SK-MEL-5 (cell line): Measurements from ENCODE around the gene CCDC183. TPM values are rescaled to one million over a fixed set of nuclear protein-coding genes. Genes with fewer than 3 reads are reported as not detected.
A peak's percentile ranks its signal among the peaks of the same experiment; 100 is the strongest.

ENCODE experiments used
- DNase-seq: peaks from one replicate; pipeline ENCODE4 v3.0.0-alpha.2; 2016; ENCODE audit warnings: low read depth, low spot score
- in situ Hi-C: cut with HindIII; loops from 2 replicates; pipeline ENCODE4 v1.10.0; 2016; ENCODE audit warnings: low sequenced_read_pairs, high pct_unique_total_duplicates, low pct_unique_long_range_greater_than_20kb
- total RNA-seq: library from RNA; depleted of rRNA; stranded (reverse); fragments of >200 nt; shearing (Covaris generic); gene quantifications from 2 replicates; pipeline ENCODE4 v1.2.3, GENCODE V29; 2014

Gene CCDC183
- total RNA-seq, 1 experiment from 2014 or later = 0.42 TPM

DNA sequence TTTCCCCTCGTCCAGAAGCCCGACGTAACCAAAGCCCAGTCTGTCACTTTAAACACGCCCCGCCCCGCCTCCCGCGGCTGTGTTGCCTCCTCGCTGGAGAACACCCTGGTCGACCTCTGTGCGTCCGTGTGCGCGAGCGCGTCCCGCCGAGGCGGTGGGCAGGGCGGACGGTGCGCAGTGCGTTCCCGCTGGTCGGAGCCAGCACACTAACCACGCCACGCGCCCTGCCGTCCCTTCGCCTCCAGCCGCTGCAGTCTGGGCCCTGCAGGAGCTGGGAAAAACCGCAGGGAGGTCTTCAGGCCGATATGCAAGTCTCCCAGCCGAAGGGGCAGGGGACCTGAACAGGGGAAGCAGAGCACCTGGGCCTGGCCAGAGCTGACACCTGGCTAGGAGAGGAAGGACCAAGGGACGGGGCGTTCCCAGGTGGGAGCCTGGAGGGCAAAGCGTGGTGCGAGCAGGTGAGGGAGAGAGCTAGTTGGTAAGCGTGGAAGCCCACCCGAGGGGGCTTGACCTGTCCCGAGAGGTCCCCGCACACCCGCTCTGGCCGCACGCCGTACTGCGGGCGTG is 51.8 kb downstream of the CCDC183 start:
- in situ Hi-C loops = no loop called here
- DNase-seq = peak; percentile 89

DNA sequence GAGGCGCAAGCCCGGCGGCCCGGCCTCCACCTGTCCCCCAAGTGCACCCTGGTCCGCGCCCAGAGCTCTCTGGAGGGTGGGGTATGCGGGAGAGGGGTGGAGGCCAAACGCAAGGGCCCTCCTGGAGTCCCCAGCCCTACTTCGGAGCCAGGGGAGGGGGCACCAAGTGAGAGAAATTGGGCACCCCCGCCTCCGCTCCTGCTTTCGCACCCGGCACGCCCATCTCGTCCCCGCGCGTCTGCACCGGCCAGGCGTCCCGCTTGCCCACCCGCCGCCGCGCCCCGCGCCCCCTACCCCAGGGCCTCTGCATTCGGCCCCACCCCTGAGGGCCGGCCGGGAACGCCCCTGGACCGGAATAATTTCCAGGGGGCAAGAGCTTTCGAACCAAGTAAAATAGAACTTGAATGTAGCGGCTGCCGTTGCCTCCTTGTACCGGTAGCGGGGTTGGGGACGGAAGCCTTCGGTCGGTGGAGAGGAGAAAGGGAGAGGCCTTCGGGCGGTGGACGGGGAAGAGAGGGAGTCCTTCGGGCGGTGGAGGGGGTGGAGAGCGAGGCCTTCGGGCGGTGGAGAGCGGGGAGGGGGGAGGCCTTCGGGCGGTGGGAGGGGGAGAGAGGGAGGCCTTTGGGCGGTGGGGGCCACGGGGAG is 52.4 kb downstream of the CCDC183 start:
- peak; percentile 36 for DNase-seq
- in situ Hi-C loops = no loop called here

DNA sequence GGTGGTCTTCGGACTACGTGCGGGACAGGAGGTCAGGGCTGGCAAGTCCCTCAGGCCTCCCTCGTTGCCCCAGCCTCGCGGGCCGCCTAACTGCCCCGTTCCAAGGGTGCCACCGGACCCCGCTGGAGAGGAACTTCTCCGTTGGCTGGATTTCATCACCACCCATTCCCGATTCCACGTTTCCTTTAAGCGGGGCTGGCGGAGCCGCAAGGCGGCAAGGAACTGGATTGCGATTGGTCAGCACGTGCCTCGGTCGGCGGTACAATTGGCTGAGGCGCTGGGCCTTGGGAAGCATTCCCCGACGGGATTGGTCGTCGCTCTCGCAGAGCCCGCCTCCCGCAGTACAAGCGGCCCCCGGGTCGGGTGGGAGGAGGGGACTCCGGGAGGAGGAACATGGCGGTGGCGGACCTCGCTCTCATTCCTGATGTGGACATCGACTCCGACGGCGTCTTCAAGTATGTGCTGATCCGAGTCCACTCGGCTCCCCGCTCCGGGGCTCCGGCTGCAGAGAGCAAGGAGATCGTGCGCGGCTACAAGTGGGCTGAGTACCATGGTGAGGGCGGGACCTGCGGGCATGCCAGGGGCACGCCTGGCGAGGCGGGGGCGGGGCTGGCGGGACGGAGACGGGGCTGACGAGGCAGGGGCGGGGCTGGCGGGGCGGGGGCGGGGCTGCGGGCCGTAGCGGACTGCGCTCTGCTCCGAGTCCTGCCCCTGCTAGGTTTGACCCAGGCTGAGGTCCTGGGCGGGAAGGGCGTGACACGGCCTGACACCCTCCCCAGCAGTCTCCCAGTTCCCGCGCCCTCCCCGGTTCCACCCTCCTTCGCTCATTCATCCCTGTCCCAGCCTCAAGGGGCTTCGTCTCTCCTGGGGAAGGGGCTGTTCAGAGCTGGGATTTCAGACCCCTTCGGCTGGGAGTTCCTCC is 53.2 kb downstream of the CCDC183 start, which contains the start of gene PHPT1:
Gene PHPT1, plus strand, starts transcription at position 372 of the 922 bp plus-strand sequence. Its CDS starts 22 bp downstream, at position 394.
- peak; percentile 99 for DNase-seq
- in situ Hi-C loops = no loop called here

DNA sequence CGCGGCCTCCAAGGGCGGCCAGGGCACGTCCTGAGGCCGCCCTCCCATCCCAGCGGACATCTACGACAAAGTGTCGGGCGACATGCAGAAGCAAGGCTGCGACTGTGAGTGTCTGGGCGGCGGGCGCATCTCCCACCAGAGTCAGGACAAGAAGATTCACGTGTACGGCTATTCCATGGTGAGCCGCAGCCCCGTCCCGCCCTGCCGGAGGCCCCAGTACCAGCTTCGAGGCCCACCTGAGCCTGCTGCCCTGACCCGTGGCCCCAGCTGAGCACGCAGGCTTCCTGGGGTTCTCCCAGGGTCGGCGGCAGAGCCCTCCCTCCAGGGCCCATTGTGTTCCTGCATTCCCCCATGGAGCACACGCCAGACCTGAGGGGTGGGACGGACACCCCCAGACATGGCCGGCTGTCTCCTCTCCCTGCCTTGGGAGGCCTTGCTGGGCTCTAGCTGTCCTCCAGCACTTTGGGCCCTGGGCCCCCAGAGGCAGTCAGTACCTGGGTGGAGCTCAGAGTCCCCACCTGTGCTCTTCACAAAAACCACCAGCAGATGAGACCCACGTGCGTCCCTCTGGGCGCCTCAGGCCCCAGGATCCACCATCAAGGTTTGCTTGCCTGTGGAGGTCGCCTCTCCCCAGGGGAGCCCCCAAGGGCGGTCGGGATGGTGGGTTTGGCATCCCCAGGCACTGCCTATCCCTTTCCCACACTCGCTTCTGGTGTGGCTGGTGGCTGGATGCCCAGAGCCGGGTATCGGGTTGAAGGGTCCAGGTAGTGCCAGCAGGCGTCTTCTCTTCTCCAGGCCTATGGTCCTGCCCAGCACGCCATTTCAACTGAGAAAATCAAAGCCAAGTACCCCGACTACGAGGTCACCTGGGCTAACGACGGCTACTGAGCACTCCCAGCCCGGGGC is 54.1 kb downstream of the CCDC183 start:
- in situ Hi-C loops = no loop called here
- no peak for DNase-seq

DNA sequence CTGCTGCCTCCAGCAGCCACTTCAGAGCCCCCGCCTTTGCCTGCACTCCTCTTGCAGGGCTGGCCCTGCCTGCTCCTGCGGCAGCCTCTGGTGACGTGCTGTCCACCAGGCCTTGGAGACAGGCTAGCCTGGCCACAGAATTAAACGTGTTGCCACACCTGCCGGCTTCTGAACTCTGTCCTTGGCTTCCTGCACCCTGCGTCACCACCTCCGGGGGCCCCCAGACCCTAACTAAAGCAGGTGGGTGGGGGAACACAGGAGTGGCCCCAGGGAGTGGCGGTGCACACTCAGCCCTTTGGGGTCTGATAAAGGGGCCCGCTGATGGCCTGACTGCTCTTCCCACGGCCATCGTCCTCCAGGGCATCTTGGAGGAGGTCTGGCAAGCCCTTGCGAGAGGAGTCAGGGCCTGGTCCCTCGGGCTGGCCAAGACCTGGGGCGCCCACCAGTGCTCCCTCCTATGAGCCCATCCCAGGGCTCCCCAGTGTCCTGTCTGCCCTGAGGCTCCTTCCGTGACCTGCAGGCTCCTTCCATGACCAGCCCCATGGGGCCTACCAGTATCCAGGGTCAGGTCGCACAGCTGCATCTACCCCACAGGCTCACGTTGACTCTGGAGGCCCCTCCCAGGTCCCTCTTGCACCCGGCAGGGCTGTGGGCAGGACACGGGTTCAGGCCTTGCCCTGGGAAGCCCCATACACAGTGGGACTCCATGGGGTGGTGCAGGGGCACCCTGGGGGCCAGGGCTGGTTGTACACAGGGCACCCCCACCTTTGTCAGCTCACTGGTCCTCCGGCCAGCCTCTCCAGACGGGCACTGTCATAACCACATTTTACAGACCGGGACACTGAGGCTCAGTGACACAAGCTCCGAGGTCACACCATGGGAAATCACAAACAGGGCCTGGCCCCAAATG is 55.0 kb downstream of the CCDC183 start:
- in situ Hi-C loops = no loop called here
- DNase-seq = no peak

DNA sequence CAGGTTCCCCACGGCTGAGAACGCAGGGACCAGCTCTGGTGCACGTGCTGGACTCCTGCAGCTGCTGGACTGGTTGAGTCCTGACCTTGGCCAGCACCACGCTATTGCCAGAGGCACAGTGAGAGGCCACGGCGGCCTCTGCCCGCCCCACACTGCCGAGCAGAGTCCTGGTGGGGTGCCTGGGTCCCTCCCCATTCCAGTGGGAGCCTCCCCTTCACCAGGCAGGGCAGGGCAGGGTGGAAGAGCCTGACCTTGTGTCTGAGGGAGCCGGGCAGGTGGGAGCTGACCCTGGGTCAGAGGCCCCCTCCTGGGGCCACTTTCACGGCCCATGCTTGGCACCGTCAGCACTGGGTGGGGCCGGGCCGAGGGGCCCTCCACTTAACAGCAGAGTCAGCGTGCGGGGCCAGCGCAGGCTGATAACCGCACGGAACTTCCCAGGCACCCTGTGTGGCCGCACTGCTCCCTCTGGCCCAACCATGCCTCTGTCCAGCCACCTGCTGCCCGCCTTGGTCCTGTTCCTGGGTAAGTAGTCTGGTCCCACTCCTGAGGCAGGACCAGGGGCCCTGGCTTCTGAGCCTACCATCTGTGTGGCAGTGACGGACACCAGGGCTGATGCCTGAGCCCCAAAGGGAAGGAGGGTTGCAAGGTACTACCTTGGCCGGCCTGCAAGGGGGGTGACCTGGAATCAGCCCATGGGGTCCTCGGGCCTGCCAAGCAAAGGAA is 56.0 kb downstream of the CCDC183 start, which contains the start of gene MAMDC4:
Gene MAMDC4, plus strand, starts transcription at position 406 of the 723 bp plus-strand sequence. Its CDS starts 71 bp downstream, at position 477.
- in situ Hi-C loops = no loop called here
- DNase-seq = no peak

DNA sequence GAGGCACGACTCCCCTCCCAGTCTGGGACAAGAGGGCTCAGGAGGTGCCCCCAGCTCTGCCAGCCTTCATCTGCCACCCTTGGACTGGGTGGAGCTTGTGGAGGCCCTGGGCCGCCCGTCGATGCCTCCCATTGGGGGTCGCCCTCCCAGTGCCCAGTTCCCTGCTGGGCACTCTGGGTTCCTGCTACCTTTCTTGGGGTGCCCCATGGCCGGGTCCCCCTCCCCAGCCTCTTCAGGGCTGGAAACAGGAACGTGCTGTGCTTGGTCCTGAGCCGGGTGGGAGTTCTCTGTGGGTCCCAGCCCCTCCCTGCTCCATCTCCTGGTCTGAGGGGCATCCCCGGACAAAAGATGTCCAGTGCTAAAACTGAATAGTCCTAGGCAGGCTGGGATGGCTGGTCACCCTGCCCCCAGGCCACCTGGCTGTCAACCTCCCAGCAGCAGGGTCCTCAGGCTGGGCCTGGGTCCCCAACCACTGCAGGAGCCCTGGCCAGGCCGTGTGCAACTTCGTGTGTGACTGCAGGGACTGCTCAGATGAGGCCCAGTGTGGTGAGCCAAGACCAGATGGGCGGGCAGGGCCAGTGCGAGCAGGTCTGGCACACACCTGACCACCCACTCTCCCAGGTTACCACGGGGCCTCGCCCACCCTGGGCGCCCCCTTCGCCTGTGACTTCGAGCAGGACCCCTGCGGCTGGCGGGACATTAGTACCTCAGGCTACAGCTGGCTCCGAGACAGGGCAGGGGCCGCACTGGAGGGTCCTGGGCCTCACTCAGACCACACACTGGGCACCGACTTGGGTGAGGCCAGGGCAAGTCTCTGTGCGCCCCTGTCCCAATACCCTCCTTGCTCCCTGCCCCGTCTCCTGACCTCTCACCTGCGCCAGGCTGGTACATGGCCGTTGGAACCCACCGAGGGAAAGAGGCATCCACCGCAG is 56.8 kb downstream of the CCDC183 start:
- in situ Hi-C loops = no loop called here
- DNase-seq = no peak

DNA sequence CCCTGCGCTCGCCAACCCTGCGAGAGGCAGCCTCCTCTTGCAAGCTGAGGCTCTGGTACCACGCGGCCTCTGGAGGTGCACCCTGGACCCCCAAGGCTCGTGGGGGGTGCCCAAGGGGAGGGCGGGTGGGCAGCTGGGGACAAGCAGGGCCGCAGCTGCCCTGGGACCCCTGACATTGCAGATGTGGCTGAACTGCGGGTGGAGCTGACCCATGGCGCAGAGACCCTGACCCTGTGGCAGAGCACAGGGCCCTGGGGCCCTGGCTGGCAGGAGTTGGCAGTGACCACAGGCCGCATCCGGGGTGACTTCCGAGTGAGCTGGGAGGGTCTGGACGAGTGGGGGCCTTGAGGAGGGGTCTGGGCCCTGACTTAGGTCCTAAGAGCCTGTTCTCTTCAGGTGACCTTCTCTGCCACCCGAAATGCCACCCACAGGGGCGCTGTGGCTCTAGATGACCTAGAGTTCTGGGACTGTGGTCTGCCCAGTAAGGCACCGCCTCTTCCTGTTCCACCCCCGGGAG is 57.5 kb downstream of the CCDC183 start:
- in situ Hi-C loops = no loop called here

DNA sequence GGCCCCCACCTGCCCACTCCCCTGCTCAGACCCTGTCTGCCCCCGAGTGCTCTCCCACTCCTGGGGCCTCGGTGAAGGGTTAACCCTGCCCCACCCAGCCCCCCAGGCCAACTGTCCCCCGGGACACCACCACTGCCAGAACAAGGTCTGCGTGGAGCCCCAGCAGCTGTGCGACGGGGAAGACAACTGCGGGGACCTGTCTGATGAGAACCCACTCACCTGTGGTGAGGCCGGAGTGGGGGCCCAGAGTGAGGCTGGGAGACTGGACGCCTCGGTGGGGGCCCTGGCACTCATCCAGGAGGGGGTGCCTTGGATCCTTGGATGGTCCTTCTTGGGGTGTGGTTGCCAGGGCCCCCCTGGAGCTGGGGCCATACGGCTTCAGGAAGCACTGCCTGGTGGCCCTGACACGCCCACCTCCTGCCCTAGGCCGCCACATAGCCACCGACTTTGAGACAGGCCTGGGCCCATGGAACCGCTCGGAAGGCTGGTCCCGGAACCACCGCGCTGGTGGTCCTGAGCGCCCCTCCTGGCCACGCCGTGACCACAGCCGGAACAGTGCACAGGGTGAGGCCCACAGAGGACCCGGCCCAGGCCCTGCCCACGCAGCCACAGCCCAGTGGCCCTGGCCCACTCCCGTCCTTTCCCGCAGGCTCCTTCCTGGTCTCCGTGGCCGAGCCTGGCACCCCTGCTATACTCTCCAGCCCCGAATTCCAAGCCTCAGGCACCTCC is 58.1 kb downstream of the CCDC183 start:
- DNase-seq = no peak
- in situ Hi-C loops = no loop called here

More for the DNA sequence above, 57.5 kb downstream of the CCDC183 start:
- DNase-seq = no peak

DNA sequence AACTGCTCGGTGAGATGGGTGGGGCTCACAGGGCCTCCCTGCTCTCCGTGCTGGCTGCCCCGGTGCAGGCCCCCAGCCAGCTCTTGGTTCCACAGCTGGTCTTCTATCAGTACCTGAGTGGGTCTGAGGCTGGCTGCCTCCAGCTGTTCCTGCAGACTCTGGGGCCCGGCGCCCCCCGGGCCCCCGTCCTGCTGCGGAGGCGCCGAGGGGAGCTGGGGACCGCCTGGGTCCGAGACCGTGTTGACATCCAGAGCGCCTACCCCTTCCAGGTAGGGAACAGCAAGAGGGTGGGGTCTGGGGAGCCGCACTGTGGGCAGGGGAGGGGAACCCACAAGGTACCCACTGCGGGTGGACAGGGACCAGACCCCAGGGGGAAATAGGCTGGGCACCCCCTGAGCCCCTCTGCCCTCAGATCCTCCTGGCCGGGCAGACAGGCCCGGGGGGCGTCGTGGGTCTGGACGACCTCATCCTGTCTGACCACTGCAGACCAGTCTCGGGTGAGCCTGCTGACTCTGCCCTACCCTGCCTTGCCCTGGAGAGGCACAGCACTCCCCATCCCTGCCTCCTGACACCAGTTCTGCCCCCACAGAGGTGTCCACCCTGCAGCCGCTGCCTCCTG is 58.8 kb downstream of the CCDC183 start:
- in situ Hi-C loops = no loop called here
- no peak for DNase-seq

DNA sequence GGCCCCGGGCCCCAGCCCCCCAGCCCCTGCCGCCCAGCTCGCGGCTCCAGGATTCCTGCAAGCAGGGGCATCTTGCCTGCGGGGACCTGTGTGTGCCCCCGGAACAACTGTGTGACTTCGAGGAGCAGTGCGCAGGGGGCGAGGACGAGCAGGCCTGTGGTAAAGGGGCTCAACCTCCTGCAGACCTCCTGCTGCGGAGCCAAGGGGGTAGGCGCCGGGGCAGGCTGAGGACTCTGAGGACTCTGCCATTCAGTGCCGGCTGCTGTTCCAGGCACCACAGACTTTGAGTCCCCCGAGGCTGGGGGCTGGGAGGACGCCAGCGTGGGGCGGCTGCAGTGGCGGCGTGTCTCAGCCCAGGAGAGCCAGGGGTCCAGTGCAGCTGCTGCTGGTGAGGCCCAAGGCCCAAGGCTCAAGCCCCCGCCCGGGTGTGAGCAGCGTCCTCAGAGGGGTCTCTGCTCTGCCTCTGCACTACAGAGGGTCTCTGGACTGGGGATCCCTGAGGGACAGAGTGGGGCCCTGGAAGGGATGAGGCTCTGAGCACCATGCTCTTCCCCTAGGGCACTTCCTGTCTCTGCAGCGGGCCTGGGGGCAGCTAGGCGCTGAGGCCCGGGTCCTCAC is 59.4 kb downstream of the CCDC183 start:
- in situ Hi-C loops = no loop called here
- no peak for DNase-seq

DNA sequence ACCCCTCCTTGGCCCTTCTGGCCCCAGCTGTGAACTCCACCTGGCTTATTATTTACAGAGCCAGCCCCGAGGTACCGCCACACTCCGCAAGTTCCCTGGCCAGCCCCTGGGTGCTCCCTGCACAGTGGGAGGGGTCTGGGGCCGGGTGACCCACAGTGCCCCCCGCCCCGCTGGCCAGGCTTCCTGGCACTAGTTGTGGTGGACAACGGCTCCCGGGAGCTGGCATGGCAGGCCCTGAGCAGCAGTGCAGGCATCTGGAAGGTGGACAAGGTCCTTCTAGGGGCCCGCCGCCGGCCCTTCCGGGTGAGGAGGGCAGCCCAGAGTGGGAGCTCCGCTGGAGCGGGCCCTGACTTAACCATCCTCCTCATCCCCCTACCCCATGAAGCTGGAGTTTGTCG is 59.9 kb downstream of the CCDC183 start:
- in situ Hi-C loops = no loop called here
- DNase-seq = no peak

DNA sequence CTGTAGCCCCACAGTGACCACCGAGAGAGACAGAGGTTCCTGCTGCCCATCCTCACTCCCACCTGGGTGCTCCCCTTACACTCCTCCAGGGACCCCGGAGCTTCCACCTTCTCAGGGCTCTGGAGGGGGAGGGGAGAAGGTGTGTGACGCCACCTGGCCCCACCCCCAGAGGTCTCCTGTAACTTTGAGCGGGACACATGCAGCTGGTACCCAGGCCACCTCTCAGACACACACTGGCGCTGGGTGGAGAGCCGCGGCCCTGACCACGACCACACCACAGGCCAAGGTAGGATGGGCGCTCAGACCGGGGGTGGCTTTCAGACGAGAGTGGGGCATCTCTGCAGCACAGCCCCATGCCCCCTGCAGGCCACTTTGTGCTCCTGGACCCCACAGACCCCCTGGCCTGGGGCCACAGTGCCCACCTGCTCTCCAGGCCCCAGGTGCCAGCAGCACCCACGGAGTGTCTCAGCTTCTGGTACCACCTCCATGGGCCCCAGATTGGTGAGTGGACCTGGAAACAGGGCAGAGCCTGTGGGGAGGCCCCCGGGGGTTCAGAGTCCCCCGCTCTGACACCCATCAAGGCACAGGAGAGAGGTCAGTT is 60.5 kb downstream of the CCDC183 start:
- in situ Hi-C loops = no loop called here
- no peak for DNase-seq
